ENCODE measurements around the gene PAK4. TPM values are rescaled to one million over a fixed set of nuclear protein-coding genes. Genes with fewer than 3 reads are reported as not detected.
"Not testable (repeated sequence)": the region's sequence is repeated elsewhere in the genome, so short reads cannot be mapped to it uniquely, and the experiment has no call there.

Gene PAK4
- total RNA-seq, 1 donor: 9.0 TPM

DNA sequence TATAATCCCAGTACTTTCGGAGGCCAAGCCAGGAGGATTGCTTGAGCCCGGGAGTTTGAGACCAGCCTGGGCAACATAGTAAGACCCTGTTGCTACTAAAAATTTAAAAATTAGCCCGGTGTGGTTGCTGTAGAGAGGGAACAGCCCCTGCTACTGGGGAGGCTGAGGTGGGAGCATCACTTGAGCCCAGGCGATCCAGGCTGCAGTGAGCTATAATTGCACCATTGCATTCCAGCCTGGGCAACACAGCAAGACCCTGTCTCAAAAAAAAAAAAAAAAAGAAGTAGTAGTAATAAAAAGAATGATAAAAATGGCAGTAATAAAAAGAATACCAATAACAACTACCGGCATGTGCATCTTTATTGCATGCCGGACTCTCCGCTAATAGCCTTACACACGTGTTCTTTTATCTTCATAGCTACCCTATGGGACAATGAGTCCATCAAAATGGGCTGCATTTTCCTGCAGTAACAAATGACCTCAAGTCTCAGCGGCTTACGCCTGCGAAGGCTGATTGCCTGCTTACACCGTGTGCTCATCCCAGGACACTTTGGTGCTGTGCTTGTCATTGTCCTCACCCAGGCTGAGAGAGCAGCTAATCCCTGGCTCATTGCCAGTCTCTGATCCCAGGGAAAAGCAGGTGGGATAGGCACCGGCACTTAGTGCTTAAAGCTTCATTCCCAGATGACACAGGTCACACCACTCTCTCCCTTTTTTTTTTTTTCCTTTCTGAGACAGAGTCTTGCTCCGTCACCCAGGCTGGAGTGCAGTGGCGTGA, 92.8 kb downstream of the PAK4 start:
- TF ChIP-seq, protein P1, sequence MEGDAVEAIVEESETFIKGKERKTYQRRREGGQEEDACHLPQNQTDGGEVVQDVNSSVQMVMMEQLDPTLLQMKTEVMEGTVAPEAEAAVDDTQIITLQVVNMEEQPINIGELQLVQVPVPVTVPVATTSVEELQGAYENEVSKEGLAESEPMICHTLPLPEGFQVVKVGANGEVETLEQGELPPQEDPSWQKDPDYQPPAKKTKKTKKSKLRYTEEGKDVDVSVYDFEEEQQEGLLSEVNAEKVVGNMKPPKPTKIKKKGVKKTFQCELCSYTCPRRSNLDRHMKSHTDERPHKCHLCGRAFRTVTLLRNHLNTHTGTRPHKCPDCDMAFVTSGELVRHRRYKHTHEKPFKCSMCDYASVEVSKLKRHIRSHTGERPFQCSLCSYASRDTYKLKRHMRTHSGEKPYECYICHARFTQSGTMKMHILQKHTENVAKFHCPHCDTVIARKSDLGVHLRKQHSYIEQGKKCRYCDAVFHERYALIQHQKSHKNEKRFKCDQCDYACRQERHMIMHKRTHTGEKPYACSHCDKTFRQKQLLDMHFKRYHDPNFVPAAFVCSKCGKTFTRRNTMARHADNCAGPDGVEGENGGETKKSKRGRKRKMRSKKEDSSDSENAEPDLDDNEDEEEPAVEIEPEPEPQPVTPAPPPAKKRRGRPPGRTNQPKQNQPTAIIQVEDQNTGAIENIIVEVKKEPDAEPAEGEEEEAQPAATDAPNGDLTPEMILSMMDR (IDR thresholded peaks at IDR 0.05; ENCODE audit: insufficient read depth, low read length): no peak
- no peak overlapping the region for H3K4me3 ChIP-seq (ENCODE audit: low read depth, low read length)
- no peak for DNase-seq (ENCODE audit: low read depth)

DNA sequence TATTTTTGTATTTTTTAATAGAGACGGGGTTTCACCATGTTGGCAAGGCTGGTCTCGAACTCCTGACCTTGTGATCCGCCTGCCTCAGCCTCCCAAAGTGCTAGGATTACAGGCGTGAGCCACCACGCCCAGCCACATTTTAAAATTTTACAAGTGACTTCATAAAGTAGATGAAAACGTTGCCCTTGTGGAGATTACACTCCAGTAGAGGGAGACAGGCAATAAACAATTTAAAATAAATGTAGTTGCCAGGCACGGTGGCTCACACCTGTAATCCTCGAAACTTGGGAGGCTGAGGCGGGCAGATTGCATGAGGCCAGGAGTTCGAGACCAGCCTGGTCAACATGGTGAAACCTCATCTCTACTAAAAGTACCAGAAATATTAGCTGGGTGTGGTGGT, 93.5 kb downstream of the PAK4 start:
- H3K4me3 ChIP-seq (ENCODE audit: low read depth, low read length); DNase-seq (ENCODE audit: low read depth): not testable (repeated sequence)

DNA sequence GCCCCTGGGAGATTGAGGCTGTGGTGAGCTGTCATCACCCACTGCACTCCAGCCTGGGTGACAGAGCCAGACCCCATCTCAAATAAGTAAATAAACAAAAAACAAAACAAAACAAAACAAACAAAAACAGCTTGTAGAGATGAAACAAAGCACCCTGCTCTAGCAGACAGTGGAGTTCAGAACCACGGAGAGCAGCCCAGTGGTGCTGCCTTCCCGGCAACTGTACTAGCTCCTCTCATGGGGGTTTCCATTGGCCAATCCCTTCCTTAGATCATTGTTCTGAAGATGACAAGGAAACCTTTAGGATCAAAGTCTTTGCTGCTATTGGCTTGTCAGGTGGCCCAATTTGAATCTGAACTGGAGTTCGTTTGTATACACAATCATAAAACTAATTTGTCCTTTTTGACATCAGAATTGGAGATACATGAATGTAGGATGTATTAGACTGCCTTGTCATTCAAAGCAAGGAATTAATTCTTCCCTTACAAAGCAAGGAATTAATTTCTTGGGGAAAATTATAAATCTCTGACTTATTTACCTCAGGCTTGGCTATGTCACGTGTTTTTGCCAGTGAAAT, 98.2 kb downstream of the PAK4 start:
- no peak overlapping the region for H3K4me3 ChIP-seq (ENCODE audit: low read depth, low read length)
- DNase-seq (ENCODE audit: low read depth): peak; percentile 20
- TF ChIP-seq, protein P1 (IDR thresholded peaks at IDR 0.05; ENCODE audit: insufficient read depth, low read length): no peak

DNA sequence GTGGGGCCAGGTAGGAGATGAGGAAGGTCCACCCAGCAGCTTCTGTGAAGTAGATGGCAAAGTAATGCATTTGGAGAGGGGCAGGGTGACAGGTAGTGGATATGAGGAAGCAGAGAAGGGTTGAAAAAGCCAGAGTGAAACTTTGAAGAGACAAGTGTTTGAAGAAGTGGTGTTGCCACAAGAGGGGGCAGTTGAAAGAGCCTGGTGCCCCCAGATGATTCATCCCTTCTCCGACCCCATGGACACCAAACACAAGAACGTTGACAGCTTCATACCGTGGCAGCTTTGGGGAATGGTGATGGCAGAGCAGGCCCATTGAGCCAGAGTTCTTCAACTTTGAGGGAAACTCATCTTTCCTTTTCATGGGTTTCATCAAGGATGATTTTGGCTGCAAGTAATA, 99.3 kb downstream of the PAK4 start:
- no peak overlapping the region for H3K4me3 ChIP-seq (ENCODE audit: low read depth, low read length)
- TF ChIP-seq, protein P1 (IDR thresholded peaks at IDR 0.05; ENCODE audit: insufficient read depth, low read length): no peak
- DNase-seq (ENCODE audit: low read depth): no peak

Other genes with a start within 250 kb of the PAK4 start
- 0.81 and 1.3 TPM in 2 replicates for gene RINL, start 247.5 kb upstream of the PAK4 start, total RNA-seq (ENCODE audit: low replicate concordance)
- gene SIRT2, start 226.2 kb upstream of the PAK4 start, total RNA-seq (ENCODE audit: low replicate concordance): 44.9 and 53.8 TPM in 2 replicates
- 8.0 and 11.0 TPM in 2 replicates for gene NFKBIB, start 225.8 kb upstream of the PAK4 start, total RNA-seq (ENCODE audit: low replicate concordance)
- gene CCER2, start 213.6 kb upstream of the PAK4 start, total RNA-seq (ENCODE audit: low replicate concordance): not detected in 2 replicates
- 15.0 and 15.5 TPM in 2 replicates for gene SARS2, start 195.0 kb upstream of the PAK4 start, total RNA-seq (ENCODE audit: low replicate concordance)
- 11.6 and 20.2 TPM in 2 replicates for gene MRPS12, start 194.8 kb upstream of the PAK4 start, total RNA-seq (ENCODE audit: low replicate concordance)
- 22.9 and 56.3 TPM in 2 replicates for gene FBXO17, start 150.0 kb upstream of the PAK4 start, total RNA-seq (ENCODE audit: low replicate concordance)
- gene FBXO27, start 93.2 kb upstream of the PAK4 start, total RNA-seq (ENCODE audit: low replicate concordance): 7.2 and 17.8 TPM in 2 replicates
- gene ACP7, start 41.4 kb upstream of the PAK4 start, total RNA-seq (ENCODE audit: low replicate concordance): 0.45 TPM in 1 of 2 replicates, not detected in the other
- gene NCCRP1, start 71.2 kb downstream of the PAK4 start, total RNA-seq (ENCODE audit: low replicate concordance): not detected in 2 replicates
- not detected in 2 replicates for gene SYCN, start 78.5 kb downstream of the PAK4 start, total RNA-seq (ENCODE audit: low replicate concordance)
- not detected in 2 replicates for gene IFNL3, start 119.2 kb downstream of the PAK4 start, total RNA-seq (ENCODE audit: low replicate concordance)
- not detected in 2 replicates for gene IFNL4, start 123.1 kb downstream of the PAK4 start, total RNA-seq (ENCODE audit: low replicate concordance)
- not detected in 2 replicates for gene IFNL2, start 142.6 kb downstream of the PAK4 start, total RNA-seq (ENCODE audit: low replicate concordance)
- gene IFNL1, start 170.6 kb downstream of the PAK4 start, total RNA-seq (ENCODE audit: low replicate concordance): not detected in 2 replicates
- gene LRFN1, start 195.1 kb downstream of the PAK4 start, total RNA-seq (ENCODE audit: low replicate concordance): 0.08 and 0.18 TPM in 2 replicates
- 4.2 TPM in 1 of 2 replicates, not detected in the other for gene GMFG, start 210.3 kb downstream of the PAK4 start, total RNA-seq (ENCODE audit: low replicate concordance)
- gene SAMD4B, start 216.6 kb downstream of the PAK4 start, total RNA-seq (ENCODE audit: low replicate concordance): 21.5 and 84.9 TPM in 2 replicates

Measured in fibroblast of the aortic adventitia (primary cell).